HG03432 (cell line): ENCODE results near the gene LSS.
"Not testable (repeated sequence)": the region's sequence is repeated elsewhere in the genome, so short reads cannot be mapped to it uniquely, and the experiment has no call there.

Experiments used
- ATAC-seq: cut with Tn5 transposase; IDR thresholded peaks from one replicate; pipeline ENCODE4 v1.9.1; 2021; ENCODE audit warnings: mild to moderate bottlenecking, moderate library complexity; ENCODE audit not compliant: unreplicated experiment

LSS gene

GRCh38 chr21:46142582-46143473 is 85.7 kb downstream of the LSS start:
- no peak for ATAC-seq

GRCh38 chr21:46141767-46142581 is 86.6 kb downstream of the LSS start:
- ATAC-seq: no peak

- not testable (repeated sequence) for ATAC-seq
Observed at GRCh38 chr21:46140352-46141003, 88.1 kb downstream of the LSS start.

- ATAC-seq: no peak
Observed at GRCh38 chr21:46139686-46140085, 88.9 kb downstream of the LSS start.

- ATAC-seq: no peak
Observed at GRCh38 chr21:46138383-46138970, 90.1 kb downstream of the LSS start.
